ENCODE data around the gene HDAC6.

DNA sequence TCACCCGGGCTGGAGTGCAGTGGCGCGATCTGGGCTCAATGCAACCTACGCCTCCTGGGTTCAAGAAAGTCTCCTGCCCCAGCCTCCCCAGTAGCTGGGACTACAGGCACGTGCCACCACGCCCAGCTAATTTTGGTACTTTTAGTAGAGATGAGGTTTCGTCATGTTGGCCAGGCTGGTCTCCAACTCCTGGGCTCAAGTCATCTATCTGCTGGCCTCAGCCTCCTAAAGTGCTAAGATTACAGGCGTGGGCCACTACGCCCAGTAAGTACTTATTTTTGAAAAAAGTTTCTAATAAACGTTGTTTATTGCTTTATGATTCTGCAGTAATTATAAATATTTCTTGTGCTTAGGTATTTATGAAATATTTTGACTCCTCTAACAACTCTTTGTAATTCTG, 37.8 kb downstream of the HDAC6 start:
- TF ChIP-seq POLR2AphosphoS5 (IDR thresholded peaks at IDR 0.05) (no peak), POLR2A (IDR thresholded peaks at IDR 0.05) (no peak), EP300 (IDR thresholded peaks at IDR 0.05) (no peak)
- TF ChIP-seq, protein P1, sequence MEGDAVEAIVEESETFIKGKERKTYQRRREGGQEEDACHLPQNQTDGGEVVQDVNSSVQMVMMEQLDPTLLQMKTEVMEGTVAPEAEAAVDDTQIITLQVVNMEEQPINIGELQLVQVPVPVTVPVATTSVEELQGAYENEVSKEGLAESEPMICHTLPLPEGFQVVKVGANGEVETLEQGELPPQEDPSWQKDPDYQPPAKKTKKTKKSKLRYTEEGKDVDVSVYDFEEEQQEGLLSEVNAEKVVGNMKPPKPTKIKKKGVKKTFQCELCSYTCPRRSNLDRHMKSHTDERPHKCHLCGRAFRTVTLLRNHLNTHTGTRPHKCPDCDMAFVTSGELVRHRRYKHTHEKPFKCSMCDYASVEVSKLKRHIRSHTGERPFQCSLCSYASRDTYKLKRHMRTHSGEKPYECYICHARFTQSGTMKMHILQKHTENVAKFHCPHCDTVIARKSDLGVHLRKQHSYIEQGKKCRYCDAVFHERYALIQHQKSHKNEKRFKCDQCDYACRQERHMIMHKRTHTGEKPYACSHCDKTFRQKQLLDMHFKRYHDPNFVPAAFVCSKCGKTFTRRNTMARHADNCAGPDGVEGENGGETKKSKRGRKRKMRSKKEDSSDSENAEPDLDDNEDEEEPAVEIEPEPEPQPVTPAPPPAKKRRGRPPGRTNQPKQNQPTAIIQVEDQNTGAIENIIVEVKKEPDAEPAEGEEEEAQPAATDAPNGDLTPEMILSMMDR (IDR thresholded peaks at IDR 0.05), result no peak
